ENCODE data around the gene LOC101059915.
"Not testable (repeated sequence)": the region's sequence is repeated elsewhere in the genome, so short reads cannot be mapped to it uniquely, and the experiment has no call there.

LOC101059915 gene

GRCh38 chrX:71715551-71715950, 48.2 kb downstream of the LOC101059915 start:
- H3K4me1 ChIP-seq (ENCODE audit: control insufficient read depth, insufficient read depth, low read length); intact Hi-C loops (cut with micrococcal nuclease; ENCODE audit: unreplicated experiment); H3K9me3 ChIP-seq (replicated peaks; ENCODE audit: control insufficient read depth, insufficient read depth, low read length); H3K36me3 ChIP-seq (ENCODE audit: control insufficient read depth in 2 of 2, insufficient read depth in 2 of 2, low read length in 1 of 2); H3K4me3 ChIP-seq; in situ Hi-C loops (cut with MboI); H3K9ac ChIP-seq (ENCODE audit: control insufficient read depth, insufficient read depth, low read length); H3K79me2 ChIP-seq (ENCODE audit: control insufficient read depth, insufficient read depth, low read length); POLR2A ChIA-PET; H3K27ac ChIP-seq (ENCODE audit: control insufficient read depth, insufficient read depth); H4K20me1 ChIP-seq (ENCODE audit: control insufficient read depth, insufficient read depth); FAIRE-seq; SMC1A ChIA-PET (ENCODE audit: uncharacterized antibody, unreplicated experiment); CTCF ChIA-PET; H3K4me2 ChIP-seq (ENCODE audit: control insufficient read depth, insufficient read depth); BruUV-seq (replicated peaks); DNase-seq (ENCODE audit: low read depth, low spot score); H3K27me3 ChIP-seq (replicated peaks in 1 of 2; ENCODE audit: control insufficient read depth in 2 of 2, insufficient read depth in 2 of 2, low read length in 1 of 2); H2AFZ ChIP-seq (ENCODE audit: control insufficient read depth, low read depth, low read length); RAD21 ChIA-PET (ENCODE audit: unreplicated experiment): not testable (repeated sequence)
- WGBS (ENCODE audit: insufficient coverage, insufficient replicate concordance, low lambda C conversion rate, missing lambda C conversion rate) = no CpG with 5 or more reads among the region's 8 CpGs
- ATAC-seq = 0 out of 3 replicates have a peak, but pooled peaks have one; percentile 28

- H4K20me1 ChIP-seq (ENCODE audit: control insufficient read depth, insufficient read depth); H3K36me3 ChIP-seq (ENCODE audit: control insufficient read depth in 2 of 2, insufficient read depth in 2 of 2, low read length in 1 of 2); H3K27me3 ChIP-seq (replicated peaks in 1 of 2; ENCODE audit: control insufficient read depth in 2 of 2, insufficient read depth in 2 of 2, low read length in 1 of 2); in situ Hi-C loops (cut with MboI); BruUV-seq (replicated peaks); H2AFZ ChIP-seq (ENCODE audit: control insufficient read depth, low read depth, low read length); H3K4me2 ChIP-seq (ENCODE audit: control insufficient read depth, insufficient read depth); POLR2A ChIA-PET; CTCF ChIA-PET; FAIRE-seq; RAD21 ChIA-PET (ENCODE audit: unreplicated experiment); ATAC-seq; intact Hi-C loops (cut with micrococcal nuclease; ENCODE audit: unreplicated experiment); H3K79me2 ChIP-seq (ENCODE audit: control insufficient read depth, insufficient read depth, low read length); H3K4me1 ChIP-seq (ENCODE audit: control insufficient read depth, insufficient read depth, low read length); H3K4me3 ChIP-seq; SMC1A ChIA-PET (ENCODE audit: uncharacterized antibody, unreplicated experiment); DNase-seq (ENCODE audit: low read depth, low spot score); H3K9ac ChIP-seq (ENCODE audit: control insufficient read depth, insufficient read depth, low read length); H3K27ac ChIP-seq (ENCODE audit: control insufficient read depth, insufficient read depth); H3K9me3 ChIP-seq (replicated peaks; ENCODE audit: control insufficient read depth, insufficient read depth, low read length): not testable (repeated sequence)
- WGBS (ENCODE audit: insufficient coverage, insufficient replicate concordance, low lambda C conversion rate, missing lambda C conversion rate) = no CpG with 5 or more reads among the region's 12 CpGs
Measured at GRCh38 chrX:71716323-71716722, 49.0 kb downstream of the LOC101059915 start.

DNA sequence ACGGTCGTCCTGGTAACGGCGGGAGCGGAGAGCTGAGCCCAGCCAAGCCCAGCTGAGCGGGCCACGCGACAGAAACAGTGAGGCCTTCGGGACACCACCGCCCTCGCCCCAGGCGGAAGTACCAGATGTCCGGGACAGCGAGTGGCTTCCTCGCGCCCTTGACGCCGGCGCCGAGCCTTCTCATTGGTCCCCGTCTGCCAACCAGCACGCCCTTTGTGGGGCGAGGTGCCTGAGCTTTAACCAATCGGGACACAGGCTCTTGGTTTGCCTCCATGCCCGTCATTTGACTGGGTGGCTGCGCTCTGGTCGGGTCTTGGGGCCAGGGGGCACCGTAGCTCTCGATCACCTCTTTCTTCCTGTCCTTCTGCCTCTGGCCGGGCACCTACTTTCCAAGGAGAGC, 50.8 kb downstream of the LOC101059915 start, which contains the start of gene CXorf49:
Gene CXorf49 (minus strand): TSS at position 101 of the 400 bp plus-strand sequence. CDS start 134 bp downstream, outside the sequence.
- ATAC-seq, POLR2A ChIA-PET, H3K4me3 ChIP-seq: not testable (repeated sequence)

DNA sequence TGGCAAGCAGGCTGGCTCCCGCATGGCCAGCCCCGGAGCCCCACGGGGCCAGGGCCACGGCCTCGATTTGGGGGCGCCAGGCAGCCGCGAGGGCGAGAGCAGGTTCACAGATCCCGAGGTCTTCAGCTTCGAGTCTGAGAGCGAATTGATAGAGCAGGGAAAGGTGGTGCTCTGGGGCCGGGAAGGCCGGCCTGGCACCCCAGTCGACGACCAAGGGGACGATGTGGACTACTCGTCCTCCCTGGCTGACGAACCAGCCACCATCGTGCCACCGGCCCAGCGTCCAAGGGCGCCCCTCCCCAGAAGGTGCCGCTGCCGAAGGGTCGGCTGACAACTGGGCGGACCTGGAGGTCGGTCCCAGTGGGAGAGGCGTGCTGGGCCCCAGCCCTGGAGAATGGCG, 51.8 kb downstream of the LOC101059915 start:
- DNase-seq (ENCODE audit: low read depth, low spot score); in situ Hi-C loops (cut with MboI); SMC1A ChIA-PET (ENCODE audit: uncharacterized antibody, unreplicated experiment); H3K4me1 ChIP-seq (ENCODE audit: control insufficient read depth, insufficient read depth, low read length); H3K79me2 ChIP-seq (ENCODE audit: control insufficient read depth, insufficient read depth, low read length); BruUV-seq (replicated peaks); H3K27me3 ChIP-seq (replicated peaks in 1 of 2; ENCODE audit: control insufficient read depth in 2 of 2, insufficient read depth in 2 of 2, low read length in 1 of 2); ATAC-seq; H4K20me1 ChIP-seq (ENCODE audit: control insufficient read depth, insufficient read depth); POLR2A ChIA-PET; H3K9me3 ChIP-seq (replicated peaks; ENCODE audit: control insufficient read depth, insufficient read depth, low read length); H3K4me2 ChIP-seq (ENCODE audit: control insufficient read depth, insufficient read depth); H3K4me3 ChIP-seq; RAD21 ChIA-PET (ENCODE audit: unreplicated experiment); FAIRE-seq; intact Hi-C loops (cut with micrococcal nuclease; ENCODE audit: unreplicated experiment); H3K36me3 ChIP-seq (ENCODE audit: control insufficient read depth in 2 of 2, insufficient read depth in 2 of 2, low read length in 1 of 2); CTCF ChIA-PET; H2AFZ ChIP-seq (ENCODE audit: control insufficient read depth, low read depth, low read length); H3K27ac ChIP-seq (ENCODE audit: control insufficient read depth, insufficient read depth); H3K9ac ChIP-seq (ENCODE audit: control insufficient read depth, insufficient read depth, low read length): not testable (repeated sequence)
- 55% methylated on average over 6 of the region's 30 CpGs for WGBS (ENCODE audit: insufficient coverage, insufficient replicate concordance, low lambda C conversion rate, missing lambda C conversion rate)

More for the DNA sequence above, 50.8 kb downstream of the LOC101059915 start, which contains the start of gene CXorf49:
- H3K4me2 ChIP-seq (ENCODE audit: control insufficient read depth, insufficient read depth); H3K9ac ChIP-seq (ENCODE audit: control insufficient read depth, insufficient read depth, low read length); SMC1A ChIA-PET (ENCODE audit: uncharacterized antibody, unreplicated experiment); H3K4me1 ChIP-seq (ENCODE audit: control insufficient read depth, insufficient read depth, low read length); H3K27me3 ChIP-seq (replicated peaks in 1 of 2; ENCODE audit: control insufficient read depth in 2 of 2, insufficient read depth in 2 of 2, low read length in 1 of 2); DNase-seq (ENCODE audit: low read depth, low spot score); BruUV-seq (replicated peaks); H3K79me2 ChIP-seq (ENCODE audit: control insufficient read depth, insufficient read depth, low read length); H3K9me3 ChIP-seq (replicated peaks; ENCODE audit: control insufficient read depth, insufficient read depth, low read length); CTCF ChIA-PET; FAIRE-seq; intact Hi-C loops (cut with micrococcal nuclease; ENCODE audit: unreplicated experiment); H3K36me3 ChIP-seq (ENCODE audit: control insufficient read depth in 2 of 2, insufficient read depth in 2 of 2, low read length in 1 of 2); RAD21 ChIA-PET (ENCODE audit: unreplicated experiment); H4K20me1 ChIP-seq (ENCODE audit: control insufficient read depth, insufficient read depth); in situ Hi-C loops (cut with MboI); H2AFZ ChIP-seq (ENCODE audit: control insufficient read depth, low read depth, low read length); H3K27ac ChIP-seq (ENCODE audit: control insufficient read depth, insufficient read depth): not testable (repeated sequence)
- WGBS (ENCODE audit: insufficient coverage, insufficient replicate concordance, low lambda C conversion rate, missing lambda C conversion rate) = no CpG with 5 or more reads among the region's 30 CpGs
